ENCODE results near the gene PPIP5K2.
"Not testable (repeated sequence)": the region's sequence is repeated elsewhere in the genome, so short reads cannot be mapped to it uniquely, and the experiment has no call there.

Gene PPIP5K2

GRCh38 chr5:103119765-103120606 is at the start of gene PPIP5K2, which contains the start of gene GIN1:
Gene PPIP5K2, plus strand, starts transcription at chr5:103120301. Its CDS starts 9,289 bp downstream, at chr5:103129590.
Gene GIN1, minus strand, starts transcription at chr5:103120138. Its CDS starts 11,431 bp downstream, at chr5:103108707.
- DNase-seq = peak; percentile 84

GRCh38 chr5:103073500-103073899 is 46.6 kb upstream of the PPIP5K2 start:
- DNase-seq = not testable (repeated sequence)

GRCh38 chr5:103075442-103075841 is 44.7 kb upstream of the PPIP5K2 start:
- DNase-seq = no peak

GRCh38 chr5:103079796-103080195 is 40.3 kb upstream of the PPIP5K2 start:
- DNase-seq = no peak

GRCh38 chr5:103086547-103086946 is 33.6 kb upstream of the PPIP5K2 start:
- DNase-seq = no peak

DNA sequence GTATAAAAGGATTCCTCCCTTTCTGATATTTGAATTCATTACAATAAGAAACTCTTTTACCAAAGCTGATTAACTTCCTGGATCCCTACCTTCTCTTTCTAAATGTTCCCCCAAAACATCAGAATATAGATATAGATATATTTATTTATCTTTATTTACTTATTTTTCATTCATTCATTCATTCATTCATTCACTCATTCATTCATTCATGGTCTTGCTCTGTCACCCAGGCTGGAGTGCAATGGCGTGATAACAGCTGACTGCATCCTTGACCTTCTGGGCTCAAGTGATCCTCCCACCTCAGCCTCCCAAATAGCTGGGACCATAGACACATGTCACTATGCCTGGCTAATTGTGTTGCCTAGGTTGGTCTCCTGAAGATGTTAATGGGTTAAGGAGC is 30.8 kb upstream of the PPIP5K2 start:
- DNase-seq = no peak

GRCh38 chr5:103090791-103091190 is 29.3 kb upstream of the PPIP5K2 start:
- no peak for DNase-seq

DNA sequence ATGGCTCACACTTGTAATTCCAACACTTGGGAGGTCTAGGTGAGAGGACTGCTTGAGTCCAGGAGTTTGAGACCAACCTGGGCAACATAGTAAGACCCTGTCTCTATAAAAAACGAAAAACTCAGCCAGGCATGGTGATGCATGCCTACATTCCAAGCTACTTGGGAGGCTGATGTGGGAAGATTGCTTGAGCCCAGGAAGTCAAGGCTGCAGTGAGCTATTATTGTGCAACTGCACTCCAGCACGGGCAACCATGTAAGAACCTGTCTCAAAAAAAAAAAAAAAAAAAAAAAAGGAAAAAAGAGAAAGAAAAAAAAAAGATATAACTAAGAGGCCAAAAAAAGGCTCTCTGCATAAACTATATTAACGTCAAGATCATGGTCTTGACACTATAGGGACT is 27.4 kb upstream of the PPIP5K2 start:
- no peak for DNase-seq

DNA sequence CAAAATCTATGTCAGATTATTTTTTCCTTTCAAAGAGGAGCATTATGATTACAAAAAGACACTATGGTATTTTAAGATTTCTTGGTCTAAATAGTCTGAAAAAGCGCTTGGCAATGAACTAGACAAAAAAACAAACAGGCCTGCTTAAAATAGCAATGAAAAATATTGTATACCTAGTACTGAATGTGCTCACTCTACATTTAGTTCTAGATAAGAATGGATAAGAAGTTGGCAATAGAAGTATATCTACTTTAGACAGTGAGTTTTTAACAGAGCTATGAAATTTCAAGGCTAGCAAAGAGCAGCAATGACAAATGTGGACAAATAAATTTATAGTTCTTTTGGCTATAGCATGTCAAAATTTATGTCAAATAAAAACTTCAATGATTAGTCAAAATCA is 26.4 kb upstream of the PPIP5K2 start:
- no peak for DNase-seq

- no peak for DNase-seq
These were observed 25.4 kb upstream of the PPIP5K2 start for GRCh38 chr5:103094737-103095136.

DNA sequence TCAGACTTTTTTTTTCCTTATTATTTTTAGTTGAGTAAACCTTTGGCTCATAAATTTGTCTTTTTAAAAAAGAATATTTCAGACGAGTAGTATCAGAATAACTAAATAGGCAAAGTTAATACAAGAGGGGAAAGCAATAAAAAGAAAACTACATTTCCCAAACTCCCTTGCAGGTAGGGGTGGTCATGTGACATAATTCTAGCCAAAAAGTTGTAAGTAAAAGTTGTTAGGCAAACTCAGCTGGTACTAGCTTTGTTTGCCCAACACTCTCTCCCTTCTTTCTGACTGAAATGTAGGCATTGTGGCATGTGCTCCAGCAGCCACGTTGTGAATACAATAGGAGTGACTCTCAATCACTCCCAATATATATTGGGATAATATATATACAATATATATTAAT is 21.1 kb upstream of the PPIP5K2 start:
- no peak for DNase-seq

DNA sequence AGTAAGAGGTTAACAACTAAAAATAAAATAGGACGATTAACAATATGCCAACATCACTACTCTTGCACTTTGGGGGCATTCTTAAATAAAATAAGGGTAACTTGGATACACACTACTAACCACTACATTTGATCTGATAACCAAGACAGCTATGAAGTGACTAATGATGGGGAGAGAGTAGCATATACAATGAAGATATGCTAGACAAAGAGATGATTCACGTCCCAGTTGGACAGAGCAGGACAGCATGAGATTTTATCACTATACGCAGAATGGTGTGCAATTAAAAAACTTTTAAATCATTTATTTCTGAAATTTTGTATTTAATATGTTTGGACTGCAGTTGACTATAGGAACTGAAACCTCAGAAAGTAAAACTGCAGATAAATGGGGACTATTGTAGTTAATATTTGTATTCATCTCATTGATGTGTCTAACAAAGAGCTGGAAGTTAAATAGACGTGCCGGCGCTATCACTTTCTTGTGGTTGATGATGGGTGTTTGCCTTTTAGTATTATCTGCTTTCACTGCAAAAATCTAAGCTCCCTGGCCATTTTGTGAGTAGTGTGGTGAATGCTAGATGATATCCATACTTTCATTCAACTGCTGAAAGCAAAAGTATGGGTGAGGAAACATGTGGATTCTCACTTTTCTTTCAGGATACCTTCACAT is 18.9 kb upstream of the PPIP5K2 start:
- no peak for DNase-seq

GRCh38 chr5:103102234-103102633 is 17.9 kb upstream of the PPIP5K2 start:
- no peak for DNase-seq

- no peak for DNase-seq
These were observed 12.0 kb upstream of the PPIP5K2 start for GRCh38 chr5:103108086-103108485.

DNA sequence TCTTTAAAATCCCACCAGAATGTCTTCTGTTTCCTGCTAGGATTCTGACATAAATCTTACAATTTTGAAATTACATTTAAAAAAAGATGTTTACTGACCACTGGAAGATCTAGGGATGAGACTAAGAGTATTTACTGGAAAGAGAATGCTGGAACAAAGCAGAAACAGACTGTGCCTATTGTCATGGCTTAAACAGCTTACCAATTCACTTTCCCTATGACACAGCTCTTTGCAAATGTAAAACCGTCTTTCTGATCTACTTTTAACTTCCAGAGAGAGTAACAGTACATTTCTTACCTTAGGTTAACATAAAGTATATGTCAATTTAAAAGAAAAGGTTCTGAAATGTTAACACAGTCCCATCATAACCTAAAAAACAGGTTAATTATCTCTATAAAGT is 10.8 kb upstream of the PPIP5K2 start:
- no peak for DNase-seq

- DNase-seq = no peak
These were observed 9.7 kb upstream of the PPIP5K2 start for GRCh38 chr5:103110403-103110802.

GRCh38 chr5:103111468-103111867 is 8.6 kb upstream of the PPIP5K2 start:
- peak; percentile 90 for DNase-seq

DNA sequence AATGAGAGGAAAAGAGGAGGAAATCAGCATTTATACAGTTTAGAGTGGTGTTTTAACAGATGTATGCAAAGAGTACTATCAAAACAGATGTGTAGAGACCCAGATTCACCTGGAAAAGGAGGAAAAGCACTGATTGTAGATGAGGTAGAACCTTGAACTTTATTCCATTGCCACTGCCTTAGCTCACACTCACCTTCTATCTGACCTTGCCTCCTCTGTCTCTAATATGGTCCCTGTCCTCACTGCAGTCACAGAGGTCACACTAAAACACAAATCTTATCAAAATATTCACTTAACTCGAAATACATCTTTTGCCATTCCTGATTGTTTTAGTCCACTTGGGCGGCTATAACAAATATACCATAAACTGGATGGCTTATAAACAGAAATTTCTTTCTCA is 7.2 kb upstream of the PPIP5K2 start:
- DNase-seq = no peak

GRCh38 chr5:103114440-103114839 is 5.7 kb upstream of the PPIP5K2 start:
- peak; percentile 59 for DNase-seq

DNA sequence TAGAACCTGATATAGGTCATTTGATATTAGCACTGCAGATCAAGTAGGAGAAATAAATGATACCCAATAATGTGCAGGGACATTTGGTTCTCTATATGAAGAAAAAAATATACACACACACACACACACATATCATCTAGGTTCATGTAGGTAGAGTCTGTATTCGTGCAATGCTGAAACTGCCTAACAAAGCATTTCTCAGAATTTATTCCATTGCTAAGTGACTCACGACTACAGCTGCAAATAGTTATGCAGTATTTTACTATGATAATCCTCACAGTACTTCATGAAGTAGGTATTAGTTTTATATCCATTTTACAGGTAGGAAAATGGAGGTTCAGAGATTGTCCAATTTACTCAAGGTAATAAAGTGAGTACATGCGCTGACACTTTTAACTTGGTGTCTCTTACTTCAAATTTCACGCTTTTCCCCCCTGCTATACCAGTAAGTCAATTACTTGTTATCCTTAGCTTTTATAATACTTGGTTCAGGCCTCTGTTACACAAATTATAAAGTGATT is 2.6 kb upstream of the PPIP5K2 start:
- no peak for DNase-seq

- no peak for DNase-seq
These were observed 884 bp upstream of the PPIP5K2 start for GRCh38 chr5:103119070-103119764.

DNA sequence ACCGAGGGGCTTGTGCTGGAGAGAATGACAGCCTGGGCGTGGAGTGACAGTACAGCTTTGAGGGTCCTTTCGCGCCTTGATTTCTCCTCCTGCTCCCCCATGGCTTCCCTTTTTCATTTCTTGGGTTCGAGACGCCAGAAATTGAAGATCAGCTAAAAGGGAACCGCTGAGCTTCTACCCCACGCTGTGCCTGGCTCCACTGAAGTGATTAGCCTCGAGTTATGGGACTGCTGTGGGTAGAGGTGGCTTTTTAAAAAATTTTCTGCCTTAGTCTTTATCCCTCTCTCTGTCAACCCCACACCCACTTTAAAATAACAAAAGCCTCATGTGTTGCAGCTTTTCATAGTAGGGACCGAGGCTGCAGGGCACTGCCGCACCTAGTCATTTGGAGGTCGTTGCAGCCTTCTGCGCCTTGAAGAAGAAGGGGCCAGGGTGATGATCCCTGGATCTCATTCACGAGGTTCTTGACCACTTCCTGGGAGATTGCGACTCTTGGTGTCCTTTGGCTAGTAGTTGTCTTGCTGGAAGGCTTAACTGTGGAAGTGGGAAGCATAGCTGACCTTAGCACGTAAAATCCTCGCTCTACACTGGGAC is 603 bp downstream of the PPIP5K2 start:
- no peak for DNase-seq

GRCh38 chr5:103122242-103122641 is 2.1 kb downstream of the PPIP5K2 start:
- no peak for DNase-seq

Data from GF-D8 (cell line).